H1 (cell line): ENCODE data around the gene SMIM24.
A peak's percentile ranks its signal among the peaks of the same experiment; 100 is the strongest.

Source experiments
- CEBPB ChIP-seq: IDR thresholded peaks from 2 replicates; pipeline ENCODE4 v1.6.1; 2012; ENCODE audit warnings: low read depth, low read length
- CTCF ChIP-seq, 3 experiments: IDR thresholded peaks; 1 replicate in 2 of 3; 2 replicates in 1 of 3; pipeline versions ENCODE4 v1.5.1 to v1.6.1; 2011; ENCODE audit warnings: low read length in 3 of 3, mild to moderate bottlenecking in 3 of 3, inconsistent platforms in 2 of 3, low read depth in 1 of 3, moderate library complexity in 1 of 3; ENCODE audit not compliant: insufficient read depth in 1 of 3; ENCODE audit errors: control extremely low read depth in 1 of 3
- EGR1 ChIP-seq: IDR thresholded peaks from 2 replicates; pipeline ENCODE4 v1.6.1; 2011; ENCODE audit warnings: low read depth, low read length, borderline replicate concordance
- EP300 ChIP-seq, 2 experiments: IDR thresholded peaks; 1 replicate in 1 of 2; 2 replicates in 1 of 2; pipeline ENCODE4 v1.6.1; 2011 to 2012; ENCODE audit warnings: low read depth in 2 of 2, low read length in 2 of 2, mild to moderate bottlenecking in 2 of 2, borderline replicate concordance in 1 of 2, inconsistent platforms in 1 of 2, moderate library complexity in 1 of 2
- EZH2 ChIP-seq: fragments of 200-600 bp; sonication (generic); IDR thresholded peaks from 2 replicates; pipeline ENCODE4 v1.7.1; 2012; ENCODE audit warnings: low read depth, mild to moderate bottlenecking, moderate library complexity, low read length, inconsistent platforms; ENCODE audit not compliant: severe bottlenecking
- GABPA ChIP-seq: IDR thresholded peaks from 2 replicates; pipeline ENCODE4 v1.6.1; 2011; ENCODE audit warnings: mild to moderate bottlenecking, low read length, moderate library complexity, borderline replicate concordance; ENCODE audit not compliant: insufficient read depth
- KDM5A ChIP-seq: fragments of 200-600 bp; IDR thresholded peaks from 2 replicates; pipeline ENCODE4 v1.7.1; 2012; ENCODE audit warnings: mild to moderate bottlenecking, low read length, inconsistent platforms, mixed read lengths
- NANOG ChIP-seq: IDR thresholded peaks from 2 replicates; pipeline ENCODE4 v1.6.1; 2011; ENCODE audit warnings: low read length, low read depth, mild to moderate bottlenecking, inconsistent platforms; ENCODE audit not compliant: insufficient read depth, poor library complexity, severe bottlenecking
- POLR2A ChIP-seq, 2 experiments: IDR thresholded peaks; 1 replicate in 1 of 2; 2 replicates in 1 of 2; pipeline ENCODE4 v1.6.1; 2011; ENCODE audit warnings: low read depth in 2 of 2, low read length in 2 of 2, mild to moderate bottlenecking in 2 of 2; ENCODE audit errors: control extremely low read depth in 1 of 2
- POLR2AphosphoS5 ChIP-seq: IDR thresholded peaks from 2 replicates; pipeline ENCODE4 v1.6.1; 2011; ENCODE audit warnings: low read depth, low read length
- POU5F1 ChIP-seq: IDR thresholded peaks from 2 replicates; pipeline ENCODE4 v1.6.1; 2011; ENCODE audit warnings: low read depth, mild to moderate bottlenecking, low read length, moderate library complexity
- RXRA ChIP-seq: IDR thresholded peaks from 2 replicates; pipeline ENCODE4 v1.6.1; 2011; ENCODE audit warnings: low read depth, mild to moderate bottlenecking, low read length, moderate library complexity; ENCODE audit not compliant: insufficient read depth
- TCF12 ChIP-seq: IDR thresholded peaks from 2 replicates; pipeline ENCODE4 v1.6.1; 2011; ENCODE audit warnings: low read depth, mild to moderate bottlenecking, low read length
- ZNF274 ChIP-seq: IDR thresholded peaks from 2 replicates; pipeline ENCODE4 v1.7.0; 2012; ENCODE audit warnings: low read length, borderline replicate concordance; ENCODE audit errors: extremely low read depth

GRCh38 chr19:3434630-3435553, 45.4 kb downstream of the SMIM24 start:
- TF ChIP-seq EZH2 = no peak
- peak; percentile 62 for TF ChIP-seq POLR2AphosphoS5
- no peak; a peak in 1 of 4 replicates for TF ChIP-seq CTCF (IDR thresholded peaks at IDR 0.05; ENCODE audit: control extremely low read depth in 1 of 3, insufficient read depth in 1 of 3, low read depth in 1 of 3, low read length in 3 of 3)
- peak in 1 of 2 experiments; percentile 82; a peak in 2 of 3 replicates for TF ChIP-seq POLR2A (IDR thresholded peaks at IDR 0.05; ENCODE audit: control extremely low read depth in 1 of 2, low read depth in 2 of 2, low read length in 2 of 2)
- no peak for TF ChIP-seq EP300 (IDR thresholded peaks at IDR 0.05; ENCODE audit: borderline replicate concordance in 1 of 2, low read depth in 2 of 2, low read length in 2 of 2)
- peak; percentile 95 for TF ChIP-seq EGR1
- no peak for TF ChIP-seq CEBPB
- no peak for TF ChIP-seq RXRA
- TF ChIP-seq ZNF274 = no peak
- TF ChIP-seq POU5F1 = no peak
- TF ChIP-seq GABPA = peak; percentile 94
- no peak for TF ChIP-seq NANOG
- TF ChIP-seq KDM5A = no peak
- TF ChIP-seq TCF12 = no peak
